ENCODE measurements around the gene OSTM1.
"Not testable (repeated sequence)": the region's sequence is repeated elsewhere in the genome, so short reads cannot be mapped to it uniquely, and the experiment has no call there.

OSTM1 gene

DNA sequence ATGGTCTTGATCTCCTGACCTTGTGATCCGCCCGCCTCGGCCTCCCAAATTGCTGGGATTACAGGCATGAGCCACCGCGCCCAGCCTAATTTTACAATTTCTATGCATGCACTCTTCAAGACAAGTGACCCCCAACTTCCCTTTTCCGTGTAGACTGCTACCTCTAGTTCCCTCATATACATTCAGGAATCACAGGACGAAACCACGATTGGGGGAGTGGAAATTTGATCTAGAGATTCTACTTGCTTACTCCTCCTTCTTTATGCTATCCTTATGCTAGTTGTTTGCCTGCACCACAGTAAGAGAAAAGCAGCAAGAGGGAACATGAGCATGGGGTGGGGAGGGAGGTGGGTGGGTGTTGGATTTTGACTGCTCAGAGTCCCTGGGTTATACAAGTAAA is 34.9 kb downstream of the OSTM1 start:
- H3K27me3 ChIP-seq (ENCODE audit: insufficient read depth, low read length), result no peaks in the 10 kb centered on the region
- no peak overlapping the region for H3K9ac ChIP-seq (ENCODE audit: low read depth, low read length)
- H3K4me1 ChIP-seq (ENCODE audit: insufficient read depth, low read length), result no peaks in the 10 kb centered on the region
- H3K27ac ChIP-seq (ENCODE audit: low read length), result no peak overlapping the region
- no peaks in the 10 kb centered on the region for H3K9me3 ChIP-seq (ENCODE audit: insufficient read depth, low read depth, low read length)
- no peak overlapping the region for H3K4me3 ChIP-seq (ENCODE audit: low read length)
- H3K36me3 ChIP-seq (ENCODE audit: insufficient read depth, low read depth, low read length), result peaks cover 51% of the 10 kb centered on the region

DNA sequence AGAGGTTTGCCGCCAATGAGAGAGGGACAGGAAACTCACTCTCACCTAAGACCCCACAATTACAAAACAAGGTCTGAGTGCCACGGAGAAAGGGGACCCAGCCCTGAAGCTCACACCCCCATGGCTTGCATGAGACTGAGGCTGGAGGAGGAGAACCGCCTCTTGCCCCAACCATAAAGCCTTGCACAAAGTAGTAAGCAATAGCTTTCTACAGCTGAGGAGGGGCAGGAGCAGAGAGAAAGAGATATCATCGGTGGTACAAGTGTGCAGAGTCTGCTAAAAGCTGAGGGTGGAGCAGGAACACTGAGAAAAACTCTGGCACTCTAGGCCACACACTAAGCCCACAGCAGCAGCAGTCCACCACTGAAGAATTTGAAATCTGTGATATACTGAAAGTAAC is 37.7 kb downstream of the OSTM1 start:
- H3K9ac ChIP-seq (ENCODE audit: low read depth, low read length), result no peak overlapping the region
- no peak overlapping the region for H3K27ac ChIP-seq (ENCODE audit: low read length)
- H3K9me3 ChIP-seq (ENCODE audit: insufficient read depth, low read depth, low read length), result no peaks in the 10 kb centered on the region
- no peaks in the 10 kb centered on the region for H3K4me1 ChIP-seq (ENCODE audit: insufficient read depth, low read length)
- peaks cover 28% of the 10 kb centered on the region for H3K36me3 ChIP-seq (ENCODE audit: insufficient read depth, low read depth, low read length)
- H3K27me3 ChIP-seq (ENCODE audit: insufficient read depth, low read length), result no peaks in the 10 kb centered on the region
- H3K4me3 ChIP-seq (ENCODE audit: low read length), result no peak overlapping the region

DNA sequence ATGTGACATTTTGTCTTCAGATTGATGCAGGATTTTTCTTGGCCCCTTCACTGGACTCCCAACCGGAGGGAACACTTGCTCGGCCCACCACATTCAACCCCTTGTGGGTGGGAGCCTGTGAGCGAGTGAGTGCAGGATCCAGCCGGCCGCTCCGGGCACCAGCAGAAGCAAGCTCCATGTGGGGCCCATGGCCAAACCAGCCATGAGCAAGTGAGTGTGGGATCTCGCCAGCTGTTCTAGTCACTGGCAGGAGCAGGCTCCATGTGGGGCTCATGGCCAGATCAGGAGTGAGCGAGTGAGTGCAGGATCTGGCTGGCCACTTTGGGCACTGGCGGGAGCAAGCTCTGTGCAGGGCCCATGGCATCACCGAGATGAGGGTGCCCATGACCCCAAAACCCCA is 42.6 kb downstream of the OSTM1 start:
- no peaks in the 10 kb centered on the region for H3K4me1 ChIP-seq (ENCODE audit: insufficient read depth, low read length)
- H3K9ac ChIP-seq (ENCODE audit: low read depth, low read length), result no peak overlapping the region
- H3K27me3 ChIP-seq (ENCODE audit: insufficient read depth, low read length), result no peaks in the 10 kb centered on the region
- H3K36me3 ChIP-seq (ENCODE audit: insufficient read depth, low read depth, low read length), result peaks cover 6% of the 10 kb centered on the region; the same call in 1 of the 2 replicates
- no peak overlapping the region for H3K4me3 ChIP-seq (ENCODE audit: low read length)
- H3K27ac ChIP-seq (ENCODE audit: low read length), result no peak overlapping the region
- H3K9me3 ChIP-seq (ENCODE audit: insufficient read depth, low read depth, low read length), result no peaks in the 10 kb centered on the region

DNA sequence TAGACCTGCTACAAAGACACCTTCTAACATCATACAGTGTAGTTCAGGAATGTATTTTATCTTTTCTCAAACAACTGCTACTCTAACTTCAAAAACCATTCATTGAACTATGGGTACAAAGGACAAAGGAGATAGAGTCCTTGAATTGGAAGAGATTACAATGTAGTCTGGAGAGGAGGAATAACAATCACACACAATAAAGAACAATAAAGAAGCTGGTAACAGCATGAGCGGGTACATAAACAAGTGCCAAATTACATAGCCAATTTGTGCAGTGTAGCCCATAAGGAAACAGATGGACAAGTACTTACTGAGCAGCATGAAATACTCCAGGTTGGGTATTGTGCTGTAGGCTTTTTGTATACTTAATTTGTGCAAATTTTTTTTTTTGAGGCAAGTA is 44.3 kb downstream of the OSTM1 start:
- Histone ChIP-seq H3K9me3 (ENCODE audit: insufficient read depth, low read depth, low read length) (no peaks in the 10 kb centered on the region), H3K27ac (ENCODE audit: low read length) (no peak overlapping the region), H3K4me1 (ENCODE audit: insufficient read depth, low read length) (no peaks in the 10 kb centered on the region), H3K9ac (ENCODE audit: low read depth, low read length) (no peak overlapping the region), H3K36me3 (ENCODE audit: insufficient read depth, low read depth, low read length) (no peaks in the 10 kb centered on the region), H3K4me3 (ENCODE audit: low read length) (no peak overlapping the region), H3K27me3 (ENCODE audit: insufficient read depth, low read length) (no peaks in the 10 kb centered on the region)

DNA sequence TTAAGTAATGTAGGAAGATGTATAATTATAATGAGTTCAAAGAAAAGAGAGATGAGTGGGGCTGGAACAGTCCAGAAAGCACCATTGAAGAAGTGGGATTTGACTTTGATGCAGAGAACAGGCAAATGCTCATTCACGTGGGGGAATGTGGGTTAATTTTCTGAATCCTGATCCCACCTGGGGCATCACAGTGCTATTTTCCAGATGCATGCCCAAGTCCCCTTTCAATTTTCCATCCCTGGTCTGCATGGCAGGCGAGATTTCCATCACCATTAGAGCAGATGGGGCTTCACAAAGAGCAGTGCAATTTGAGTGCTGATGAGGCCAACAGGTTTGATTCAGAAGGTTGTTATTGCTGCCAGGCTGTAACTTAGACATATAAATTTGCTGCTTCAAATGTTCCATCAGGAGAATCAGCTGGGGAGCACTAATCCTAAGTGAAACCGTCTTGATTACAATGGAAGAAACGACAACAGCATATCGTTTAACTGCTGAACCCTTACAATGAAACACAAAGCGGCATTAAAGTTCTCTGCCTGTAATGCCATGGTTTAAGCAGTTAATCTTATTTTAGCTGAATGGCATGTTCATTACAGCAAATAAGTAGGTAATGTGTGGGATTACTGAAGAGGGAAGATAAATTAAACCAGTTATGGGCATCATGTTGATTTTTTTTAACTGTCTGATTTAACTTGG is 45.2 kb downstream of the OSTM1 start:
- H3K9ac ChIP-seq (ENCODE audit: low read depth, low read length), result no peak overlapping the region
- H3K27me3 ChIP-seq (ENCODE audit: insufficient read depth, low read length), result no peaks in the 10 kb centered on the region
- no peak overlapping the region for H3K27ac ChIP-seq (ENCODE audit: low read length)
- no peaks in the 10 kb centered on the region for H3K36me3 ChIP-seq (ENCODE audit: insufficient read depth, low read depth, low read length)
- H3K9me3 ChIP-seq (ENCODE audit: insufficient read depth, low read depth, low read length), result no peaks in the 10 kb centered on the region
- H3K4me1 ChIP-seq (ENCODE audit: insufficient read depth, low read length), result no peaks in the 10 kb centered on the region
- H3K4me3 ChIP-seq (ENCODE audit: low read length), result no peak overlapping the region

DNA sequence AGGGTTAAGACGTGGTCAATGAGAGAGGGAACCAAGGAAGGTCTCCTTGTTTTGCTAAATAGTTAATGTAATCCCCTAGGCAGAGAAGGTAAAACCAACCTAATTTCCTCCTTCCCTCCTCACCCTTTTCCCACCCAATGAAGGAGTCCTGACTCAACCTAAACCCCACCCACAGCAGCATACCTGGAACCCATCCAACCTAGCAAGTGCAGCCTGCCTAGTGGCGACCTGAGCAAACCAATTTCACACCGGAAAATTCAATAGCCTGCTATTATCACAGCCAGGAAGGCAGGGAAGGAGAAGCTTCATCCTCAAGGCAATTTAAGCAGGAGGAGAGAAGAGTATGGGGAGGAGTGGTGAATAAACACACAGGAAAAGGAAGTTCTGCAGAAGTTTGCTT is 46.9 kb downstream of the OSTM1 start:
- Histone ChIP-seq H3K27ac (ENCODE audit: low read length) (no peak overlapping the region), H3K9me3 (ENCODE audit: insufficient read depth, low read depth, low read length) (no peaks in the 10 kb centered on the region), H3K27me3 (ENCODE audit: insufficient read depth, low read length) (no peaks in the 10 kb centered on the region), H3K36me3 (ENCODE audit: insufficient read depth, low read depth, low read length) (no peaks in the 10 kb centered on the region), H3K4me1 (ENCODE audit: insufficient read depth, low read length) (no peaks in the 10 kb centered on the region), H3K4me3 (ENCODE audit: low read length) (no peak overlapping the region), H3K9ac (ENCODE audit: low read depth, low read length) (no peak overlapping the region)

DNA sequence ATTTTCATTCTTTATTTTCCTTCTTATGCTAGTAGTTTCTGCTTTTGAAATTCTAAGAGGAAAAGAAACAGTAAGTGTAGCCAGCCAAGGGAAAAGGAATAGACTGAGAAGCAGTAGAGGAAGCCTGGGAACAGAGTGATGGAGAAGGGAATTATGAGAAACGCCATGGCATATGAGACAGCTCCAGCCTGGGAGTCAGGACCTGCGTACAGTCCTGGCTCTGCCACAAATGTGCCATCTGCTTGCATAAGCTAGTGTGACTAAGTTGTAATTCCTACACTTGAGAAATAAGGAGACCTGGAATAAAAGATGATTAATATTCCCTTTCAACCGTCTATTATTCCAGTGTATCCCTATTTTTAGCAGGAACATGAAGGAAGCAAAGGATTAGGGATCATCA is 47.5 kb downstream of the OSTM1 start:
- Histone ChIP-seq H3K27me3 (ENCODE audit: insufficient read depth, low read length) (no peaks in the 10 kb centered on the region), H3K27ac (ENCODE audit: low read length) (no peak overlapping the region), H3K9ac (ENCODE audit: low read depth, low read length) (no peak overlapping the region), H3K36me3 (ENCODE audit: insufficient read depth, low read depth, low read length) (no peaks in the 10 kb centered on the region), H3K4me1 (ENCODE audit: insufficient read depth, low read length) (no peaks in the 10 kb centered on the region), H3K9me3 (ENCODE audit: insufficient read depth, low read depth, low read length) (no peaks in the 10 kb centered on the region), H3K4me3 (ENCODE audit: low read length) (no peak overlapping the region)

DNA sequence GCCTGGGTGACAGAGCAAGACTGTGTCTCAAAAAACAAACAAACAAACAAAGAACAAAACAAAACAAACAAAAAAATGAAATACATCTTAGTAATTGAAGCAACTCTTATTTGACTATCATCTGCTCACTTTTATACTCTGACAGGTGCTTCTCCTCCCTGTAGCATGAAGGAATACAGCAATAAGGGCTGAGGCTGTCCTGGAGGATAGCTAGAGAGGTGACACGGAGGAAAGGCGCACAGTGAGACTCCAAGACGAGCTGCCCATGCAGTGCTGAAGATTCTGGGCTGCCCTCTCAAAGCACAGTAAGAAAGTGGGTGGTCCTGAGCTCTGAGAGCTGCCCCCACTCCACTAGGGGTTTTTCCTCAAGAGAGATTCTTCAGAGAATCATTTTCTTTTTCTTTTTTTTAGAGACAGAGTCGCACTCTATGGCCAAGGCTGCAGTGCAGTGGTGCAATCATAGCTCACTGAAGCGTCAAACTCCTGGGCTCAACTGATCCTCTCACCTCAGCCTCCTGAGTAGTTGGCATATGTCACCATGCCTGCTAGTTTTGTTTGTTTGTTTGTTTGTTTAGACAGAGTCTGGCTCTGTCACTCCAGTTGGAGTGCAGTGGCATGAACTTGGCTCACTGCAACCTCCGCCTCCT is 50.0 kb downstream of the OSTM1 start:
- Histone ChIP-seq H3K27ac (ENCODE audit: low read length) (no peak overlapping the region), H3K27me3 (ENCODE audit: insufficient read depth, low read length) (no peaks in the 10 kb centered on the region), H3K36me3 (ENCODE audit: insufficient read depth, low read depth, low read length) (no peaks in the 10 kb centered on the region), H3K9me3 (ENCODE audit: insufficient read depth, low read depth, low read length) (no peaks in the 10 kb centered on the region), H3K4me3 (ENCODE audit: low read length) (no peak overlapping the region), H3K9ac (ENCODE audit: low read depth, low read length) (no peak overlapping the region), H3K4me1 (ENCODE audit: insufficient read depth, low read length) (no peaks in the 10 kb centered on the region)

DNA sequence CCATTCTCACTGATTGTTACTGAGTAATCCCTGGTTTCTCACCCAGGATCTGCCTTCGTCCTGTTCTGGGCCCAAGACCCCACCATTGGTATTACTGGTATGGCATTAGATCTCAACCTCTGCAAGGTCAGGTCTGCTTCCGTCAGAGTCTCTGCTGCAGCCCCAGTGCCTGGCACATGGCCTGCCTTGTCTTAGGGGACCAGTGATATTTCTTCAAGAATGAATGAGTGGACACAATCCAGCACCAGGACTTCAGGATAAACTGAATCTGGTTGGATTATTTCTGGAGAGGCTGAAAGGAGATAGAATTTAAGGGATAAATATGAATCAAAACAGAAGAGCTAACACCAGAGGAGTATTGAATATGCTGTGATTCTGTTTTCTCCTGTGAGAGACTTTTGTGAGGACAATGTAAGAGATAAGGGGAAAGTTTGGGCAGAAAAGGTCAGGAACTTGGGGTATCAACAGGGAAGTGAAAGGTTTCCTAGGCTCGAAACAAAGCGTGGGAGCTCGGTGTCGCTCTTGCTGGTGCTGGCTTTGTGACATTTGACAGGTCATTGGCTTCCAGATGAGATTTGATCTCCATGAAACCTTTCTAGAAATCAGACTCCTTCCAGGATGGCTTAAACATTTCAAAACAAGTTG is 53.9 kb downstream of the OSTM1 start:
- no peaks in the 10 kb centered on the region for H3K27me3 ChIP-seq (ENCODE audit: insufficient read depth, low read length)
- H3K36me3 ChIP-seq (ENCODE audit: insufficient read depth, low read depth, low read length), result no peaks in the 10 kb centered on the region
- H3K4me1 ChIP-seq (ENCODE audit: insufficient read depth, low read length), result no peaks in the 10 kb centered on the region
- H3K27ac ChIP-seq (ENCODE audit: low read length), result no peak overlapping the region
- H3K9ac ChIP-seq (ENCODE audit: low read depth, low read length), result no peak overlapping the region
- no peak overlapping the region for H3K4me3 ChIP-seq (ENCODE audit: low read length)
- peaks cover 14% of the 10 kb centered on the region; the same call in 1 of the 2 replicates for H3K9me3 ChIP-seq (ENCODE audit: insufficient read depth, low read depth, low read length)

DNA sequence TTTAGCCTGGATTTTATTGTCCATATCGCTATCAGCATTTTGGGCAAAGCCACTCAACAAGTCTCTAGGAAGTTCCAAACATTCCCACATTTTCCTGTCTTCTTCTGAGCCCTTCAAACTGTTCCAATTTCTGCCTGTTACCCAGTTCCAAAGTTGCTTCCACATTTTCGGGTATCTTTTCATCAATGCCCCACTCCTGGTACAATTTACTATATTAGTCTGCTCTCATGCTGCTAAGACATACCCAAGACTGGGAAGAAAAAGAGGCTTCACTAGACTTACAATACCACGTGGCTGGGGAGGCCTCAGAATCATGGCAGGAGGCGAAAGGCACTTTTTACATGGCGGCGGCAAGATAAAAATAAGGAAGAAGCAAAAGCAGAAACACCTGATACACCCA is 58.3 kb downstream of the OSTM1 start:
- H3K36me3 ChIP-seq (ENCODE audit: insufficient read depth, low read depth, low read length); H3K4me3 ChIP-seq (ENCODE audit: low read length); H3K4me1 ChIP-seq (ENCODE audit: insufficient read depth, low read length); H3K9ac ChIP-seq (ENCODE audit: low read depth, low read length); H3K27ac ChIP-seq (ENCODE audit: low read length); H3K27me3 ChIP-seq (ENCODE audit: insufficient read depth, low read length): not testable (repeated sequence)
- peaks cover 26% of the 10 kb centered on the region; the same call in 1 of the 2 replicates for H3K9me3 ChIP-seq (ENCODE audit: insufficient read depth, low read depth, low read length)

DNA sequence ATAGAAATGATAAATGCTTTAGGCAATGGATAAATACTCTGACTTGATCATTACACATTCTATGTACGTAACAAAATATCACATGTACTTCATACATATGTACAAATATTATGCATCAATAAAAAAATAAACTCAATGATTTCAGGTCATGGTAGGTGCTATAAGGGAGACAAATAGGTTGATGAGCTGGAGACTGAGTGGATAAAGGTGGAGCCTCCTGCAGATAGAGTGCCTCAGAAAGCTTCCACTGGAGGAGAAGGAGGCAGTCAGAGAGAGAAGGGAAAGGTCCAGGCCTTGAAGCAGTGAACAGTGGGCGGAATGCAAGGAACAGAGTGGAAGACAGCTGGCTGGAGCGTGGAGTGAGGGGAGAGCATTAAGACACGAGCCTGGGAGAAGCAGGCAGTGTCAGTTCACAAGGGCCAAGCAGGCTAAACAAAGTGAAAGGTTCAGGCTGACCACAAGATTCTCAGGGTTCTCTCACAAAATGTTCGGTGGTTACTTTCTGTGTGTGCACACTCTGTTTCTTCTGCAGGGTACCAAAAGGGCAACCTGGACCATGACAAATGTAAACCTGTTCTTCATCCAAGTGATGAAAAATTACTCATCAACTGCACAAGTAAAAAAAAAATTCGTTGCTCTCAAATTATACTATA is 60.6 kb downstream of the OSTM1 start:
- H3K27ac ChIP-seq (ENCODE audit: low read length), result no peak overlapping the region
- H3K27me3 ChIP-seq (ENCODE audit: insufficient read depth, low read length), result no peaks in the 10 kb centered on the region
- H3K36me3 ChIP-seq (ENCODE audit: insufficient read depth, low read depth, low read length), result no peaks in the 10 kb centered on the region
- no peak overlapping the region for H3K9ac ChIP-seq (ENCODE audit: low read depth, low read length)
- H3K4me3 ChIP-seq (ENCODE audit: low read length), result no peak overlapping the region
- no peaks in the 10 kb centered on the region for H3K4me1 ChIP-seq (ENCODE audit: insufficient read depth, low read length)
- peaks cover 37% of the 10 kb centered on the region for H3K9me3 ChIP-seq (ENCODE audit: insufficient read depth, low read depth, low read length)

DNA sequence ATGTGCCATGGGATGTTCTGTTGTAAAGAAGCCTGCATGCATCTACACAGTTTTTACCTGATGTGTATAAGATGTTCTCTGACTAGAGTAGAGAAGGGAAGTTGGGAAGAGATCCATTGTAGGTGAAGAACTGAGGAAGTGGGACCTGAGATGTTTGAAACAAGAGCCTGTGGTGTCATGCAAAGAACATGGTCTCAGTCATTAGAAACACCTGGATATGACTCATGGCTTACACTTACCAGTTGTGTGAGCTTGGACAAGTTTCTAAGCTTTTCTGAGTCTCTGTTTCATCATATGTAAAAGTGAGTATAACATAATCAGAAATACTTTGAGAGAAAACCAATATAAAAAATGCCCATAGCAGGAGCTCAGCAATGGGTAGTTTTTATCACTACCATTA is 64.6 kb downstream of the OSTM1 start:
- Histone ChIP-seq H3K27me3 (ENCODE audit: insufficient read depth, low read length) (no peaks in the 10 kb centered on the region), H3K36me3 (ENCODE audit: insufficient read depth, low read depth, low read length) (no peaks in the 10 kb centered on the region), H3K27ac (ENCODE audit: low read length) (no peak overlapping the region), H3K4me3 (ENCODE audit: low read length) (no peak overlapping the region), H3K9me3 (ENCODE audit: insufficient read depth, low read depth, low read length) (peaks cover 27% of the 10 kb centered on the region), H3K9ac (ENCODE audit: low read depth, low read length) (no peak overlapping the region), H3K4me1 (ENCODE audit: insufficient read depth, low read length) (no peaks in the 10 kb centered on the region)
